Panc1 (cell line): ENCODE results near the gene SEC22C.

ENCODE experiments used
- POLR2AphosphoS5 ChIP-seq: IDR thresholded peaks from 2 replicates; pipeline ENCODE4 v1.6.1; 2012; ENCODE audit warnings: mild to moderate bottlenecking, low read depth, low read length, moderate library complexity
- TCF7L2 ChIP-seq: IDR thresholded peaks from 2 replicates; pipeline ENCODE4 v1.6.1; 2011; ENCODE audit warnings: mild to moderate bottlenecking, low read depth, low read length, inconsistent platforms
- TF ChIP-seq, protein P1 (sequence below): fragments of 450-650 bp; IDR thresholded peaks from 2 replicates; pipeline ENCODE4 v1.5.1; 2017; ENCODE audit warnings: mild to moderate bottlenecking

DNA sequence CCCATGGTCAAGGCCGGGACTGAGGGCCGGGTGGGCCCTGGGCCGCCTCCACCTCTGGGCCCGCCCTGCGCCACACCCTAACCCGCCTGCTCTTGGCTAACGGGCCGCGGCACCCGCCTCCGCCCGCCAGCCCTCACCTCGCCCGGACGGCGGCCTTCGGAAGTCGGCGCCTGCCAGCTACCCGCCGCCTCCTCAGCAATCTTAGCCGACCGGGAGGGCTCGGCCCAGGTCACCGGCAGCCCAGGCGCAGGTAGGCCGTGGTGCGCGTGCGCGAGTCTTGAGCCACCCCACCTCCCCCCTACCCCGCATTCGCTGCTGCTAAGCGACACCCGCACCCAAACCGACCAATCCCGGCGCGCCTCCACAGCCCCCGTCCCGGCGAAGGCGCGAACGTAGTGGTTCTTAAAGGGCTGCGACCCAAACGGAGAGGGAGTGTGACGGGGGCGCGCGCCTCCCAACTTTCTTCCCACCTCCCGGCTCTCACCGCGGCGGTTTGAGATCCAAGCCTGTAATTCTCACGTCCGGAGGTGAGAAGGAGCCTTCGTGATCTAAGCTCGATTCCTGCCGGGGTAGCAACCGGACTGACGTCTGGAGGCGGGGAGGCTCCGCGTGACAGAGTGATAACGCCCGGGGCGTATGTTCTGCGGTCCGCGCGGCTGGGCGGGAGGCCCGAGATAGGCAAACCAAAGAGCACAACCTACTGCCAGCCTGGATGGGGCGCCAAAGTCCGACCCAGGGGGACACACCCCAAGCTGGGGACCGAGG is at the start of gene SEC22C:
- TF ChIP-seq, protein P1, sequence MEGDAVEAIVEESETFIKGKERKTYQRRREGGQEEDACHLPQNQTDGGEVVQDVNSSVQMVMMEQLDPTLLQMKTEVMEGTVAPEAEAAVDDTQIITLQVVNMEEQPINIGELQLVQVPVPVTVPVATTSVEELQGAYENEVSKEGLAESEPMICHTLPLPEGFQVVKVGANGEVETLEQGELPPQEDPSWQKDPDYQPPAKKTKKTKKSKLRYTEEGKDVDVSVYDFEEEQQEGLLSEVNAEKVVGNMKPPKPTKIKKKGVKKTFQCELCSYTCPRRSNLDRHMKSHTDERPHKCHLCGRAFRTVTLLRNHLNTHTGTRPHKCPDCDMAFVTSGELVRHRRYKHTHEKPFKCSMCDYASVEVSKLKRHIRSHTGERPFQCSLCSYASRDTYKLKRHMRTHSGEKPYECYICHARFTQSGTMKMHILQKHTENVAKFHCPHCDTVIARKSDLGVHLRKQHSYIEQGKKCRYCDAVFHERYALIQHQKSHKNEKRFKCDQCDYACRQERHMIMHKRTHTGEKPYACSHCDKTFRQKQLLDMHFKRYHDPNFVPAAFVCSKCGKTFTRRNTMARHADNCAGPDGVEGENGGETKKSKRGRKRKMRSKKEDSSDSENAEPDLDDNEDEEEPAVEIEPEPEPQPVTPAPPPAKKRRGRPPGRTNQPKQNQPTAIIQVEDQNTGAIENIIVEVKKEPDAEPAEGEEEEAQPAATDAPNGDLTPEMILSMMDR, result no peak
- TF ChIP-seq POLR2AphosphoS5, result peak; percentile 58
- TF ChIP-seq TCF7L2, result 0 out of 2 replicates have a peak, but pooled peaks have one; percentile 15
